Erythroblast (primary cell): Measurements from ENCODE around the gene RCAN1.

Source experiments
- GATA1 ChIP-seq: IDR thresholded peaks from 2 replicates; pipeline ENCODE4 v1.6.1; 2011; ENCODE audit warnings: low read depth, mild to moderate bottlenecking, control low read depth, low read length, moderate library complexity
- POLR2A ChIP-seq: IDR thresholded peaks from 2 replicates; pipeline ENCODE4 v1.6.1; 2011; ENCODE audit warnings: mild to moderate bottlenecking, low read length

DNA sequence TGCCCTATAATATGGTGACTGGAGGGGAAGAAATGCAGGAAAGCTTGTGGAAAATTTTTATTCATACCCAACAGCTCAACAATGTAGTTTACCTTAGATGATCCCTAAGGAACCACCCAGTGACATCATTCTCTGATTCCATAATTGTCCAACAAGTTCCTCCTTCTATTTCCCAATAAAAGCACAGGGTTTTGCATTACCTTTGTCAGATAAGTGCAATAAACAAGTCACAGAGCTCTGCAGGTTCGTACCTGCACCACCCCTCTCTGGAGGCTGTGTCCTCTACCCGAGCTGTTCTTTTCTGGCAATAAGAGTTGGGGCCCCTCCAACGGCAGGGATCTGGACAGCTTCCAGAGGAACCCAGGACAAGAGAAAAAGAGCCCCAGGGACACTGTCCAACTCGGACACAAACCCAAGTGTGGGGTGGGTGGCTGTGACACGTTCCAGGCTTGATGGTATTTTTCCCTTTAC is 38.8 kb downstream of the RCAN1 start:
- no peak for TF ChIP-seq POLR2A
- TF ChIP-seq GATA1: no peak
